Muscle layer of duodenum (tissue), 2 donors: ENCODE data around the gene SLC18A3.

ENCODE experiments used
- H3K27ac ChIP-seq: one replicate; pipeline ENCODE4 v1.7.0; 2013; ENCODE audit warnings: mild to moderate bottlenecking, low read length
- H3K27me3 ChIP-seq: one replicate; pipeline ENCODE4 v1.7.0; 2013; ENCODE audit warnings: low read depth, mild to moderate bottlenecking, control low read depth, low read length
- H3K36me3 ChIP-seq, 2 donors: one replicate each; pipeline ENCODE4 v1.7.0; 2013; ENCODE audit warnings: low read length in 2 of 2, control low read depth in 1 of 2, mild to moderate bottlenecking in 1 of 2; ENCODE audit not compliant: insufficient read depth in 2 of 2, control insufficient read depth in 1 of 2
- H3K4me1 ChIP-seq, 2 donors: one replicate each; pipeline ENCODE4 v1.7.0; 2013; ENCODE audit warnings: low read length in 2 of 2, mild to moderate bottlenecking in 2 of 2, control low read depth in 1 of 2, moderate library complexity in 1 of 2; ENCODE audit not compliant: insufficient read depth in 2 of 2, control insufficient read depth in 1 of 2
- H3K4me3 ChIP-seq, 2 donors: one replicate each; pipeline ENCODE4 v1.7.0; 2013; ENCODE audit warnings: low read length in 2 of 2, low read depth in 1 of 2, mild to moderate bottlenecking in 1 of 2
- H3K9me3 ChIP-seq, 2 donors: one replicate each; pipeline ENCODE4 v1.7.0; 2013; ENCODE audit warnings: low read length in 2 of 2, control low read depth in 1 of 2, mild to moderate bottlenecking in 1 of 2; ENCODE audit not compliant: control insufficient read depth in 1 of 2
- donor health status: healthy.

SLC18A3 gene

GRCh38 chr10:49632406-49633317 lies 22.6 kb downstream of the SLC18A3 start:
- Histone ChIP-seq H3K27me3 (no peaks in the 10 kb centered on the region), H3K9me3 (no peaks in the 10 kb centered on the region), H3K27ac (no peak overlapping the region), H3K36me3 (no peaks in the 10 kb centered on the region), H3K4me3 (no peak overlapping the region), H3K4me1 (no peaks in the 10 kb centered on the region)

GRCh38 chr10:49633327-49634068 lies 23.4 kb downstream of the SLC18A3 start:
- Histone ChIP-seq H3K4me1 (no peaks in the 10 kb centered on the region), H3K36me3 (no peaks in the 10 kb centered on the region), H3K27ac (no peak overlapping the region), H3K27me3 (no peaks in the 10 kb centered on the region), H3K4me3 (no peak overlapping the region), H3K9me3 (no peaks in the 10 kb centered on the region)

- H3K27ac ChIP-seq = no peak overlapping the region
- no peak overlapping the region for H3K4me3 ChIP-seq
- H3K27me3 ChIP-seq = no peaks in the 10 kb centered on the region
- no peaks in the 10 kb centered on the region for H3K36me3 ChIP-seq
- no peaks in the 10 kb centered on the region for H3K4me1 ChIP-seq
- no peaks in the 10 kb centered on the region for H3K9me3 ChIP-seq
These were observed 24.1 kb downstream of the SLC18A3 start for GRCh38 chr10:49634069-49634660.

GRCh38 chr10:49642311-49642710 lies 32.2 kb downstream of the SLC18A3 start:
- Histone ChIP-seq H3K27me3 (peaks cover 6% of the 10 kb centered on the region), H3K27ac (no peak overlapping the region)

GRCh38 chr10:49643241-49644034 lies 33.3 kb downstream of the SLC18A3 start:
- Histone ChIP-seq H3K9me3 (no peaks in the 10 kb centered on the region), H3K4me3 (no peak overlapping the region), H3K27me3 (peaks cover 6% of the 10 kb centered on the region), H3K4me1 (no peaks in the 10 kb centered on the region), H3K27ac (no peak overlapping the region), H3K36me3 (no peaks in the 10 kb centered on the region)

More at GRCh38 chr10:49642311-49642710, 32.2 kb downstream of the SLC18A3 start:
- no peak overlapping the region for H3K4me3 ChIP-seq
- H3K36me3 ChIP-seq = no peaks in the 10 kb centered on the region
- H3K9me3 ChIP-seq = no peaks in the 10 kb centered on the region
- H3K4me1 ChIP-seq = no peaks in the 10 kb centered on the region

GRCh38 chr10:49644035-49644646 lies 34.0 kb downstream of the SLC18A3 start:
- H3K9me3 ChIP-seq = no peaks in the 10 kb centered on the region
- no peaks in the 10 kb centered on the region for H3K4me1 ChIP-seq
- no peak overlapping the region for H3K27ac ChIP-seq
- H3K4me3 ChIP-seq = no peak overlapping the region
- H3K27me3 ChIP-seq = peaks cover 6% of the 10 kb centered on the region
- no peaks in the 10 kb centered on the region for H3K36me3 ChIP-seq

- Histone ChIP-seq H3K36me3 (no peaks in the 10 kb centered on the region), H3K27ac (no peak overlapping the region), H3K9me3 (no peaks in the 10 kb centered on the region), H3K4me3 (no peak overlapping the region), H3K4me1 (no peaks in the 10 kb centered on the region), H3K27me3 (peaks cover 6% of the 10 kb centered on the region)
These were observed 35.3 kb downstream of the SLC18A3 start for GRCh38 chr10:49645417-49645816.

GRCh38 chr10:49645871-49646870 lies 36.1 kb downstream of the SLC18A3 start:
- Histone ChIP-seq H3K27ac (no peak overlapping the region), H3K36me3 (no peaks in the 10 kb centered on the region), H3K9me3 (no peaks in the 10 kb centered on the region), H3K4me3 (no peak overlapping the region), H3K4me1 (no peaks in the 10 kb centered on the region), H3K27me3 (no peaks in the 10 kb centered on the region)

- Histone ChIP-seq H3K4me1 (no peaks in the 10 kb centered on the region), H3K27me3 (no peaks in the 10 kb centered on the region)
These were observed 37.4 kb downstream of the SLC18A3 start for GRCh38 chr10:49647554-49647953.

More at GRCh38 chr10:49647554-49647953, 37.4 kb downstream of the SLC18A3 start:
- no peak overlapping the region for H3K27ac ChIP-seq
- no peaks in the 10 kb centered on the region for H3K9me3 ChIP-seq
- no peaks in the 10 kb centered on the region for H3K36me3 ChIP-seq
- no peak overlapping the region for H3K4me3 ChIP-seq
